Measurements from ENCODE around the gene KRT33B. TPM values are rescaled to one million over a fixed set of nuclear protein-coding genes. Genes with fewer than 3 reads are reported as not detected.
"Not testable (repeated sequence)": the region's sequence is repeated elsewhere in the genome, so short reads cannot be mapped to it uniquely, and the experiment has no call there.

KRT33B gene
- total RNA-seq, 1 donor from 2014 or later = not detected

DNA sequence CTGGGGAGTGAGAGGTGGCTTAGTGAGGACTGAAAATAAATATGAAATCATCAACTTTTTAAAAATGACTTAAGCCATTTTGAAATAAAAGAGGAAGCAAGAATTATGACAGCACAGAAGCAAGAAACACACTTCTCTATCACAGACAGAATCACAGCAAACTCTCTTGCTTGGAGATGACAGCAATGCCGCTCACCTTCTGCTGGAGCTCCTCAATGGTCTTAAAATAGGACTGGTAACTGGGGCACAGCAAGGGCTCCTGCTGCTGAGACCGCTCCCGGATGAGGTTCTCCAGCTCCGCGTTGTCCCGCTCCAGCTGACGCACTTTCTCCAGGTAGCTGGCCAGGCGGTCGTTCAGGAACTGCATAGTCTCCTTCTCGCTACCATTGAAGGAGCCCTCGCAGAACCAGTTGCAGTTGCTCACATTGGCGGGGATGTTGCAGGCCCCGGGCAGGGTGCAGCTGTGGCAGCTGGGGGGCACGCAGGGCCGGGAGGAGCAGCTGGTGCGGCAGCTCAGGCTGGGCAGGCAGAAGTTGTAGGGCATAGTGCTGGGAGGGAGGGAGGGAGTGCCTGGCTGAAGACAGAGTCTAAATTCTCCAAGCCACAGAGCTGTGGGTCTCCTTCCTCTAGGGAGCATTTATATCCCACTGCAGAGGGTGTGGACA, 27.5 kb upstream of the KRT33B start, which contains the start of gene KRT31:
Gene KRT31 (minus strand): TSS at position 613 of the 665 bp plus-strand sequence. CDS start 69 bp downstream, at position 544.
- no peak for TF ChIP-seq CTCF (IDR thresholded peaks at IDR 0.05)

GRCh38 chr17:41396340-41396739, 26.7 kb upstream of the KRT33B start:
- intact Hi-C loops (cut with DNase I) = no loop called here

More for the DNA sequence above, 27.5 kb upstream of the KRT33B start, which contains the start of gene KRT31:
- intact Hi-C loops (cut with DNase I) = no loop called here
- no peak for DNase-seq (ENCODE audit: low spot score in 2 of 2)
- H3K27me3 ChIP-seq = no peaks in the 10 kb centered on the region
- no peak within 1 kb of the TSS for H3K27ac ChIP-seq
- H3K9me3 ChIP-seq = no peaks in the 10 kb centered on the region
- H3K4me3 ChIP-seq = no peak within 1 kb of the TSS
- H3K36me3 ChIP-seq = no peaks in the 10 kb centered on the region
- no peaks in the 10 kb centered on the region for H3K4me1 ChIP-seq

GRCh38 chr17:41395611-41396010, 26.0 kb upstream of the KRT33B start:
- H3K4me1 ChIP-seq = no peaks in the 10 kb centered on the region
- H3K27ac ChIP-seq = no peak overlapping the region
- no peak for TF ChIP-seq CTCF (IDR thresholded peaks at IDR 0.05)

More at GRCh38 chr17:41396340-41396739, 26.7 kb upstream of the KRT33B start:
- Histone ChIP-seq H3K27ac (no peak overlapping the region), H3K36me3 (no peaks in the 10 kb centered on the region), H3K4me1 (no peaks in the 10 kb centered on the region), H3K4me3 (no peak overlapping the region), H3K9me3 (no peaks in the 10 kb centered on the region), H3K27me3 (no peaks in the 10 kb centered on the region)
- no peak for TF ChIP-seq CTCF (IDR thresholded peaks at IDR 0.05)
- DNase-seq (ENCODE audit: low spot score in 2 of 2) = no peak

GRCh38 chr17:41395044-41395443, 25.4 kb upstream of the KRT33B start:
- H3K4me3 ChIP-seq; H3K27me3 ChIP-seq; H3K27ac ChIP-seq; H3K4me1 ChIP-seq; H3K36me3 ChIP-seq; H3K9me3 ChIP-seq; DNase-seq (ENCODE audit: low spot score in 2 of 2); intact Hi-C loops (cut with DNase I): not testable (repeated sequence)

More at GRCh38 chr17:41395611-41396010, 26.0 kb upstream of the KRT33B start:
- DNase-seq (ENCODE audit: low spot score in 2 of 2) = no peak
- Histone ChIP-seq H3K9me3 (no peaks in the 10 kb centered on the region), H3K36me3 (no peaks in the 10 kb centered on the region), H3K4me3 (no peak overlapping the region), H3K27me3 (no peaks in the 10 kb centered on the region)
- intact Hi-C loops (cut with DNase I) = no loop called here

DNA sequence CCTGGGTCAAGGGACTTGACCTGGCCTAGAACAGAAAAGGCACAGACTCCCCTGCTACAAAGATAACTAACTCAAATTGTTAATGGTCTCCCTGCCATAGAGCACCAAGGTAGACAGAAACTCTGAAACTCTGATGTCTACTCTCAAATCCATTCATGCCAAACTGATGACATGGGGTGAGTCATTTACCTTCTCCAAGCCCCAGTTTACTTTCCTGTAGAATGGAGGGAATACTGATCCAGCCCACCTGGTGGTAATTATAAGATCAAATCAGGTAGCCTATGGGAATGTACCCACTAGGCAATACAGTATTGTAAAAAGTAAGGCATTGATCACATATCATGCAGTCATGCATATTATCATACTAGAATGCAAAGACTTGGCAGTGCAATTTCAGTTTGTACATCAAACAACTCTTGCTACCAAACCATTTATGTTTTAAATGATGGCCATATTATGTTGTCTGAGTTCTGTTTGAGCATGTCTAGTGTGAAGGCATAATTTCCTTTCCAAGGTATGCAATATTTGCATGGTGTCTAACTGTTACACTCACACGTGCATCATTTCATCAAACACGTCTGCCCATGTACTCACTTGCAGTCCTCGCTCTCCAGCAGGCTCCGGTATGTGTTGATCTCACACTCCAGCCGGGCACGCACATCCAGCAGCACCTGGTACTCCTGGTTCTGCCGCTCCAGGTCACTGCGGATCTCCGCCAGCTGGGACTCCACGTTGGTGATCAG, 24.8 kb upstream of the KRT33B start:
- Histone ChIP-seq H3K27ac (no peak overlapping the region), H3K4me3 (no peak overlapping the region), H3K36me3 (no peaks in the 10 kb centered on the region), H3K9me3 (no peaks in the 10 kb centered on the region), H3K4me1 (no peaks in the 10 kb centered on the region), H3K27me3 (no peaks in the 10 kb centered on the region)
- DNase-seq (ENCODE audit: low spot score in 2 of 2) = no peak
- intact Hi-C loops (cut with DNase I) = no loop called here
- no peak for TF ChIP-seq CTCF (IDR thresholded peaks at IDR 0.05)

DNA sequence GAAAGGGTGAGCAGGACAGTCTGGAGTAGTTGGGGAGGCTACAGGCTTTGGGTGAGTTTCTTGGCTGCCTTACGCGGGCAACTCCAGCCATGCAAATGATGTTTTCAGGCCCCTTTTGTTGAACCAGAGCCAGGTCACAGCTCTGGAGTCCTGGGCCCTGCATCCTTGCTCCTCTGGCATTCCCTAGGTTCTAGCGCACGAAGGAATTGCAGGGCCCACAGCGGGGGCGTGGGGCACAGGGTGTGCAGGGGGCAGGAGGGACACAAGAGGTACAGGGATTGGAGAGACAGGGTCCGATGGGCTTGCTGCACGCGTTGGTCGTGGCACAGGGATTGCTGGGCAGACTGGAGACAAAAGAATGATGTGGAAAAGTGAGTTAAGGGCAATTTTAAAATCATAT, 24.2 kb upstream of the KRT33B start:
- Histone ChIP-seq H3K9me3 (no peaks in the 10 kb centered on the region), H3K27me3 (no peaks in the 10 kb centered on the region), H3K4me1 (no peaks in the 10 kb centered on the region), H3K27ac (no peak overlapping the region), H3K36me3 (no peaks in the 10 kb centered on the region), H3K4me3 (no peak overlapping the region)
- TF ChIP-seq CTCF (IDR thresholded peaks at IDR 0.05) = no peak
- intact Hi-C loops (cut with DNase I) = no loop called here
- no peak for DNase-seq (ENCODE audit: low spot score in 2 of 2)

Data from ascending aorta (tissue), 2 donors.